ENCODE data around the gene RPP30.

DNA sequence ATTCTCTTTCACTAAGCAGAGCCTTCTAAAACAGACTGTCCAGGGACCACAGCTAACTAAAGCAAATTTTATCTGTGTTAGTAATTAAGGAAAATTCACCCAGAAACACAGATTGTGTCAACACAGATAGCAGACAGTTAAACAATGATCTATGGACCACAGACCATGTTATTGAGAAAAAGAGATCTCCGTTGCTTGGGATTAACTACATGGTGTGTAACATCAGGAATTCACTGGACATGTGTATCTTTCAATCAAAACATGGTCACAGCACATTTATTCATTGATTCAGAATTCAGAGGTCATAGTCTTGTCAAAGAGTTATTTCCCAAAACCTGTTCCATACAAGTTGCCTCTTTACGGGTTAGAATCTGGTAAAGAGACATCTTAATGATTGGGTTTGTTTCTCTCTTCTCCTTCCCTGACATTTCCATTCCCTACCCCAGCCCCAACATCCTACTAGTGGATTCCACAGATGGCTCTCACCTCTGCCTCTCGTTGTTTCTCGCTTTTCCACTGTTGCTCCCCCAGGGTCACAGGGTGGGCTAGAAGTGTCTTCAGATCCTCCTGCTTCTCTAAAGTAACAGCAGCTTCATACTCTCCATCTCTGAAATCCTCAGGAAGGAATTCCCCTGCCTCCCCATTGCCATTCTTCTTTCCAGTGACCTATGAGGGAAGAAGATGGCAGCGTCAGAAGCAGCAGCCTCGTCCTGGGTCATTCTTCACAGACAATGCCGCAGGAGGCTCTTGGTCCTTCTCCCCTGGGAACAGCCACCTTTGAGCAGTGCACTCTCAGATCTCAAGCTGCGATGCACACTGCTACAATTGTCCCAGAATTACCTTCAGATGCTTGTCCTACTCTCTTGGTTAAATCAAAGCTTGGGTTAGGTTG, 48.2 kb downstream of the RPP30 start:
- TF ChIP-seq, protein P1, sequence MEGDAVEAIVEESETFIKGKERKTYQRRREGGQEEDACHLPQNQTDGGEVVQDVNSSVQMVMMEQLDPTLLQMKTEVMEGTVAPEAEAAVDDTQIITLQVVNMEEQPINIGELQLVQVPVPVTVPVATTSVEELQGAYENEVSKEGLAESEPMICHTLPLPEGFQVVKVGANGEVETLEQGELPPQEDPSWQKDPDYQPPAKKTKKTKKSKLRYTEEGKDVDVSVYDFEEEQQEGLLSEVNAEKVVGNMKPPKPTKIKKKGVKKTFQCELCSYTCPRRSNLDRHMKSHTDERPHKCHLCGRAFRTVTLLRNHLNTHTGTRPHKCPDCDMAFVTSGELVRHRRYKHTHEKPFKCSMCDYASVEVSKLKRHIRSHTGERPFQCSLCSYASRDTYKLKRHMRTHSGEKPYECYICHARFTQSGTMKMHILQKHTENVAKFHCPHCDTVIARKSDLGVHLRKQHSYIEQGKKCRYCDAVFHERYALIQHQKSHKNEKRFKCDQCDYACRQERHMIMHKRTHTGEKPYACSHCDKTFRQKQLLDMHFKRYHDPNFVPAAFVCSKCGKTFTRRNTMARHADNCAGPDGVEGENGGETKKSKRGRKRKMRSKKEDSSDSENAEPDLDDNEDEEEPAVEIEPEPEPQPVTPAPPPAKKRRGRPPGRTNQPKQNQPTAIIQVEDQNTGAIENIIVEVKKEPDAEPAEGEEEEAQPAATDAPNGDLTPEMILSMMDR (conservative IDR thresholded peaks at IDR 0.05), result no peak
- no peak for TF ChIP-seq EZH2 (IDR thresholded peaks at IDR 0.05; ENCODE audit: low read depth)

All from PC-9 (cell line).